NCI-H2081 (cell line): ENCODE data around the gene MMP26.
"Not testable (repeated sequence)": the region's sequence is repeated elsewhere in the genome, so short reads cannot be mapped to it uniquely, and the experiment has no call there.

Experiments
- DNase-seq, 2 experiments: peaks; one replicate each; lab custom pipeline; 2025; lab: John Stamatoyannopoulos, UW

MMP26 gene

DNA sequence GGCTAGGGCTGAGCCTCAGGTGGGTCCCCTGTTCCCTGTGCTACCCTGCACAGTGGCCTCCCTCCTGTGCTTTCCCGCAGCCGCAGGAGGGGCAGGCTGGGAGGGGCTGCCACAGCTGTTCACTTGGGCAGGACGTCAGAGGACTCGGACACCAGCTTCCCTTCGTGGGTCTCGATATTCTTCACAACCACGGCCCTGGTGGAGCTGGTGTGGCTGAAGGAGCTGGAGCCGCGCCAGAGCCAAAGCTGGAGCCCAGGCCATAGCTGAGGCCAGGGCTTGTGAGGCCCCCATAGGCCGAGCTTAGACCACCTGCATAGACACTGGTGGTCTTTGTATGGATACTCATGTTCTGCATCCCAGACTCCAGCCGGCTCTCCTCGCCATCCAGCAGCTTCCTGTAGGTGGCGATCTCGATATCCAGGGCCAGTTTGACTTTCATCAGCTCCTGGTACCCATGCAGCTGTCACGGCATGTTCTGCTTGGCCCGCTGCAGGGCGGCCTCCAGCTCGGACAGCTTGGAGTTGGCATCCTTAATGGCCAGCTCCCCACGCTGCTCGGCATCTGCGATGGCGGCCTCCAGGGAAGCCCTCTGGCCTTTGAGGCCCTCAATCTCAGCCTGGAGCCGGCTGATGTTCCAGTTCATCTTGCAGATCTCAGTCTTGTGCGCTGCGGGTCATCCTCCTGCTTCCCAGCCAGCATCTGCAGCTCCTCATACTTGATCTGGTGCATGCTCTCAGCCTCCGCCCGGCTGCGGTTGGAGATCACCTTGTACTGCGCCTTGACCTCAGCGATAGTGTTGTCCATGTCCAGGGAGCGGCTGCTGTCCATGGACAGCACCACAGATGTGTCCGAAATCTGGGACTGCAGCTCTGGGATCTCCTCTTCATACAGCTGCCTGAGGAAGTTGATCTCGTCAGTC, 18.3 kb downstream of the MMP26 start:
- not testable (repeated sequence) for DNase-seq

GRCh38 chr11:4727171-4727570, 22.6 kb downstream of the MMP26 start:
- DNase-seq, result no peak

GRCh38 chr11:4740735-4741134, 36.2 kb downstream of the MMP26 start:
- no peak for DNase-seq

DNA sequence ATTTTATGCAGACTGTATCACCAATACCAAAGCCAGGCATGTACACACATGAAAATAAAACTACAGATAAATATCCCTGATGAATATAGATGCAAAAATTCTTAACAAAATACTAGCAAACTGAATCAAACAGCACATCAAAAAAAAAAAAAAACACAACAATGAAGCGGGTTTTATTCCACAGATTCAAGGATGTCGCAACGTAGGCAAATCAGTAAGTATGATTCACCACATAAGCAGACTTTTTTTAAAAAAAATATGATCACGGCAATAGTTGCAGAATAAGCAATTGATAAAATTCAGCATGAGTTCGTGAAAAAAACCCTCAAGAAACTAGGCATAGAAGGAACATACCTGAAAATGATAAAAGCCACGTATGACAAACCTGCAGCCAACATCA, 43.9 kb downstream of the MMP26 start:
- DNase-seq, result no peak

- DNase-seq, result no peak
Measured at GRCh38 chr11:4751201-4751600, 46.6 kb downstream of the MMP26 start.
